ENCODE measurements around the gene B4GALT6. TPM values are rescaled to one million over a fixed set of nuclear protein-coding genes. Genes with fewer than 3 reads are reported as not detected.

Gene B4GALT6
- total RNA-seq, 2 donors from 2014 or later, result 0.95 to 3.0 TPM

- DNase-seq (ENCODE audit: low spot score) (no peak), ATAC-seq (ENCODE audit: insufficient number of reproducible peaks, low FRiP score, low read depth) (no peak)
- Histone ChIP-seq H3K9me3 (no peaks in the 10 kb centered on the region), H3K27ac (no peak overlapping the region), H3K4me1 (ENCODE audit: control insufficient read depth in 1 of 2, low read depth in 2 of 2) (no peaks in the 10 kb centered on the region), H3K4me3 (no peak overlapping the region), H3K27me3 (replicated peaks; ENCODE audit: insufficient read depth) (no peaks in the 10 kb centered on the region), H3K36me3 (no peaks in the 10 kb centered on the region)
- no peak for TF ChIP-seq CTCF (IDR thresholded peaks at IDR 0.05)
These were observed 6.0 kb downstream of the B4GALT6 start for GRCh38 chr18:31678425-31678824.

GRCh38 chr18:31677592-31677991 is 6.8 kb downstream of the B4GALT6 start:
- Histone ChIP-seq H3K9me3 (no peaks in the 10 kb centered on the region), H3K36me3 (no peaks in the 10 kb centered on the region), H3K4me1 (ENCODE audit: control insufficient read depth in 1 of 2, low read depth in 2 of 2) (no peaks in the 10 kb centered on the region), H3K27me3 (replicated peaks; ENCODE audit: insufficient read depth) (no peaks in the 10 kb centered on the region), H3K27ac (no peak overlapping the region), H3K4me3 (no peak overlapping the region)
- TF ChIP-seq CTCF (IDR thresholded peaks at IDR 0.05), result no peak
- ATAC-seq (ENCODE audit: insufficient number of reproducible peaks, low FRiP score, low read depth), result no peak
- DNase-seq (ENCODE audit: low spot score), result no peak

- no peak for TF ChIP-seq CTCF (IDR thresholded peaks at IDR 0.05)
- H3K4me3 ChIP-seq, result no peak overlapping the region
- H3K9me3 ChIP-seq, result no peaks in the 10 kb centered on the region
- no peaks in the 10 kb centered on the region for H3K4me1 ChIP-seq (ENCODE audit: control insufficient read depth in 1 of 2, low read depth in 2 of 2)
- DNase-seq (ENCODE audit: low spot score) (no peak), ATAC-seq (ENCODE audit: insufficient number of reproducible peaks, low FRiP score, low read depth) (no peak)
- H3K27ac ChIP-seq, result no peak overlapping the region
- no peaks in the 10 kb centered on the region for H3K36me3 ChIP-seq
- H3K27me3 ChIP-seq (replicated peaks; ENCODE audit: insufficient read depth), result no peaks in the 10 kb centered on the region
These were observed 9.0 kb downstream of the B4GALT6 start for GRCh38 chr18:31675404-31675803.

GRCh38 chr18:31672628-31673135 is 11.7 kb downstream of the B4GALT6 start:
- DNase-seq (ENCODE audit: low spot score), result no peak
- H3K4me1 ChIP-seq (ENCODE audit: control insufficient read depth in 1 of 2, low read depth in 2 of 2), result no peaks in the 10 kb centered on the region
- H3K4me3 ChIP-seq, result no peak overlapping the region
- no peaks in the 10 kb centered on the region for H3K27me3 ChIP-seq (replicated peaks; ENCODE audit: insufficient read depth)
- no peaks in the 10 kb centered on the region for H3K36me3 ChIP-seq
- H3K9me3 ChIP-seq, result no peaks in the 10 kb centered on the region
- no peak for ATAC-seq (ENCODE audit: insufficient number of reproducible peaks, low FRiP score, low read depth)
- H3K27ac ChIP-seq, result no peak overlapping the region
- no peak for TF ChIP-seq CTCF (IDR thresholded peaks at IDR 0.05)

- Histone ChIP-seq H3K36me3 (no peaks in the 10 kb centered on the region), H3K27me3 (replicated peaks; ENCODE audit: insufficient read depth) (no peaks in the 10 kb centered on the region), H3K9me3 (no peaks in the 10 kb centered on the region), H3K4me1 (ENCODE audit: control insufficient read depth in 1 of 2, low read depth in 2 of 2) (no peaks in the 10 kb centered on the region), H3K4me3 (no peak overlapping the region), H3K27ac (no peak overlapping the region)
- DNase-seq (ENCODE audit: low spot score) (no peak), ATAC-seq (ENCODE audit: insufficient number of reproducible peaks, low FRiP score, low read depth) (no peak)
- no peak for TF ChIP-seq CTCF (IDR thresholded peaks at IDR 0.05)
These were observed 12.4 kb downstream of the B4GALT6 start for GRCh38 chr18:31671951-31672350.
